GM12874 (cell line): Measurements from ENCODE around the gene PABPC1L.

Experiments used
- CTCF ChIP-seq: IDR thresholded peaks from 2 replicates; pipeline ENCODE4 v1.5.1; 2011; ENCODE audit warnings: low read depth, mild to moderate bottlenecking, control low read depth, low read length, moderate library complexity; ENCODE audit not compliant: insufficient read depth

PABPC1L gene

GRCh38 chr20:44885392-44886265, 24.2 kb upstream of the PABPC1L start, which contains the start of gene YWHAB:
Gene YWHAB (plus strand): TSS chr20:44885705. CDS start chr20:44901534, 15,829 bp downstream.
- TF ChIP-seq CTCF = no peak

- TF ChIP-seq CTCF = no peak
Measured at GRCh38 chr20:44886266-44886651, 23.6 kb upstream of the PABPC1L start.

- TF ChIP-seq CTCF = no peak
Measured at GRCh38 chr20:44886828-44887227, 23.0 kb upstream of the PABPC1L start.

GRCh38 chr20:44887466-44887865, 22.4 kb upstream of the PABPC1L start:
- no peak for TF ChIP-seq CTCF

- TF ChIP-seq CTCF = no peak
Measured at GRCh38 chr20:44888226-44889103, 21.4 kb upstream of the PABPC1L start.

GRCh38 chr20:44891826-44892225, 18.0 kb upstream of the PABPC1L start:
- TF ChIP-seq CTCF = no peak

GRCh38 chr20:44894959-44895358, 14.9 kb upstream of the PABPC1L start:
- no peak for TF ChIP-seq CTCF
